GM13977 (cell line): ENCODE results near the gene MBD6.

Source experiments
- DNase-seq: peaks from one replicate; pipeline ENCODE4 v3.0.0; 2012; ENCODE audit warnings: low spot score
- in situ Hi-C: fragments of 300-500 bp; cut with MboI; formaldehyde crosslinking; loops from one replicate; pipeline ENCODE4 v1.12.0; 2022; ENCODE audit warnings: low sequenced_read_pairs, low pct_unique_long_range_greater_than_20kb, mixed read lengths, inconsistent platforms; ENCODE audit not compliant: unreplicated experiment
- TF ChIP-seq, protein P1 (sequence below): IDR thresholded peaks from 2 replicates; pipeline ENCODE4 v1.5.1; 2012; ENCODE audit warnings: mild to moderate bottlenecking, control low read depth; ENCODE audit not compliant: insufficient read depth; ENCODE audit errors: extremely low read depth, missing control alignments

MBD6 gene

DNA sequence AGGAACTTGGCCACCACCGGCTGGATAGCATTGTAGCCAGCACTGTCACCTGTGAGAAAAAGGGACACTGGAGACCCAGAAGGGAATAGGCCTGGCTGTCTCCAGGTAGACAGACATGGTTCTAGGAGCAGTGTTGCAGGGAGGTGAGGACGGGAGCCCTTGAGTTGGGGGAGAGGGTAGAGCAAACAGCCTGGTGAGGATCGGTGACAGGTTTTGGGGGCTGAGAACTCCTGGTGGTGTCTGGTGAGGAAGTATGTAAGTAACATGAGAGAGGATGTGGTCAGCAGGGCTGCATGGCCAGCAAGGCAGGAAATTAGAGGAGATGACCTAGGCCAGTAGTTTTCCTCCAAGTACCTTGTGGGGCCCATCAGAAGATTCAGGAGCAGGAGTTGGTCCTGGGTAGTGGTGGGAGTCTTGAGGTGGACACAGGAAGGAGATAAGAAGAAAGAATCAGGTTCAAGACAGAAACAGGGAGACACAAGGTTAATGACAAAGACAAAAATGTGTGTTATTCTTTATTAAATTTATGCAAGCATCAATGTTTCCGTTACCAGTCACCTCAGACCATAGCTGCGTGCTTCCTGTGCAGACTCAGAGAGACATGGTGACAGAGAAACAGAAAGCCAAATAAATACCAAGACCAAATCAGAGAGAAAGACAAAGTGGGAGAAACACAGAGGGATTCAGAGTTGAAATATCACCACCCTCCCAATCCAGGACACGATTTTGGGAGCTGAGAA lies 43.1 kb upstream of the MBD6 start, which contains the start of gene ARHGAP9:
TSS of gene ARHGAP9 (minus strand) at position 491 of the 740 bp plus-strand sequence. CDS start at position 31, 460 bp downstream.
- DNase-seq, result peak; percentile 76
- in situ Hi-C loops, result no loop called here
- TF ChIP-seq, protein P1, sequence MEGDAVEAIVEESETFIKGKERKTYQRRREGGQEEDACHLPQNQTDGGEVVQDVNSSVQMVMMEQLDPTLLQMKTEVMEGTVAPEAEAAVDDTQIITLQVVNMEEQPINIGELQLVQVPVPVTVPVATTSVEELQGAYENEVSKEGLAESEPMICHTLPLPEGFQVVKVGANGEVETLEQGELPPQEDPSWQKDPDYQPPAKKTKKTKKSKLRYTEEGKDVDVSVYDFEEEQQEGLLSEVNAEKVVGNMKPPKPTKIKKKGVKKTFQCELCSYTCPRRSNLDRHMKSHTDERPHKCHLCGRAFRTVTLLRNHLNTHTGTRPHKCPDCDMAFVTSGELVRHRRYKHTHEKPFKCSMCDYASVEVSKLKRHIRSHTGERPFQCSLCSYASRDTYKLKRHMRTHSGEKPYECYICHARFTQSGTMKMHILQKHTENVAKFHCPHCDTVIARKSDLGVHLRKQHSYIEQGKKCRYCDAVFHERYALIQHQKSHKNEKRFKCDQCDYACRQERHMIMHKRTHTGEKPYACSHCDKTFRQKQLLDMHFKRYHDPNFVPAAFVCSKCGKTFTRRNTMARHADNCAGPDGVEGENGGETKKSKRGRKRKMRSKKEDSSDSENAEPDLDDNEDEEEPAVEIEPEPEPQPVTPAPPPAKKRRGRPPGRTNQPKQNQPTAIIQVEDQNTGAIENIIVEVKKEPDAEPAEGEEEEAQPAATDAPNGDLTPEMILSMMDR, result no peak

DNA sequence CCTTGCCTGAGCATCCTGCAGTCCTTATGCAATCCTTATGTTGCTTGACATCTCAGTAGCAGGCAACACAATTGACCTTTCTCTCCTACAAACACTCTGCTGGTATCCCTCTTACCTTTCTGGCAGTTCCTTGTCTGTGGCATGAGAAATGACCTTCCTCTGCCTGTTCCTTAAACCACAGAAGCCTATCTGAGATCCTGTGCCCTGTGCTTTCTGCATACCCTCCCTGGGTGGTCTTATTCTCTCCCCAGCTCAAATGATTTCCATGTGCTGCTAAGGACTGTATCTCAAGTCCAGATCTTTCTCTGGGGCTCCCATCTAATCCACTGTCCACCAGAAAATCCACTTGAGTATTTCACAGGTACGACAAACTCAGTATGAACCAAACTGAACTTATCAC lies 41.0 kb upstream of the MBD6 start:
- no peak for DNase-seq
- TF ChIP-seq, protein P1, result no peak
- in situ Hi-C loops, result no loop called here

DNA sequence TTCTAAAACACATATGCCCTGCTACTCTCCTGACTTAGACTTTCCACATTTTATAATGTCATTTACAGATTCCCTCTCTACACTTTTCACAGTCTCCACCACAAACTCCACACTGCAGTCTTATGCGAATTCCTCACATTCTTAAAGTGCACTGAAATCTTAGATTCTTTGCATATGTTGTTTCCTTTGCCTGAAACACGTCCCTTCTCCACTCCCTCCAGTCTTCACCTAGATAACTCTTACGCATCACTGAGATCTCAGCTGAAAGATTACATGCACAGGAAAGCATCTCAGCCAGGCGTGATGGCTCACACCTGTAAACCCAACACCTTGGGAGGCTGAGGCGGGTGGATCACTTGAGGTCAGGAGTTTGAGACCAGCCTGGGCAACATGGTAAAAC lies 39.2 kb upstream of the MBD6 start:
- DNase-seq, result no peak
- TF ChIP-seq, protein P1, result no peak
- in situ Hi-C loops, result no loop called here

DNA sequence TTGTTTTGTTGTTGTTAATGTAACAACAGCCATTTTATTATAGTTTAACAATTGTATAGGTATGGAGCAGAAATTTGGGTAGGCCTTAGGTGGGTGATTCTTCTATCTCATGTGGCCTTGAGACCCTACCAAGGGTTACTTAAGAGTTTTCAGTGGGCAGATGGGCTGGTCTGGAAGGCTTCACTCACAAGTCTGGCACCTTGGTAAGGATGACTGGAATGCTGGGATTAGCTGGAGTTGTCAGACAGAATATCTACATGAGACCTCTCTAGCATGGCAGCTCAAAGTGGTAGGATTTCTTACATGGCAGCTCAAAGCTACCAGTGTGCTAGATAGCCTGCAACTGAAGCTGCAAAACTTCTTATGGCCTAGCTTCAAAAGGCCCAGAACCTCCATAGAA lies 36.9 kb upstream of the MBD6 start:
- in situ Hi-C loops, result no loop called here
- no peak for DNase-seq
- TF ChIP-seq, protein P1, result no peak

DNA sequence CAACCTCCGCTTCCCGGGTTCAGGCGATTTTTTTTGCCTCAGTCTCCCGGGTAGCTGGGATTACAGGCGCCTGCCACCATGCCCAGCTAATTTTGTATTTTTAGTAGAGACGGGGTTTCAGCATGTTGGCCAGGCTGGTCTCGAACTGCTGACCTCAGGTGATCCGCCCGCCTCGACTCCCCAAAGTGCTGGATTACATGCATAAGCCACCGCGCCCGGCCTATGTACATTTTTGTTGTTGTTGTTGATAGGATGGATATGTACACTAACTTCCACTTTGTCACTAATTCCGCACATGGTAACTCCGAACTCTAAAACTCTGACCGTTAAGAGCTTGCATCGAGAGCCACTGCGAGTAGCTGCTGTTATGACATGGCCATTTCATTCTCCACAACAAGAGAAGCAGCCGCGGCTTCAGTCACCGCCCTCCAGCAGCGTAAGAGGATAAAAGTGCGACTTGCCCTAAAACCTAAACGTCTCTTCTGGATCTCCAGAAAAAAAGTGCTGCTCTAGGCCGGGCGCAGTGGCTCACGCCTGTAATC lies 35.5 kb upstream of the MBD6 start:
- DNase-seq, result no peak
- in situ Hi-C loops, result no loop called here
- TF ChIP-seq, protein P1, result no peak

DNA sequence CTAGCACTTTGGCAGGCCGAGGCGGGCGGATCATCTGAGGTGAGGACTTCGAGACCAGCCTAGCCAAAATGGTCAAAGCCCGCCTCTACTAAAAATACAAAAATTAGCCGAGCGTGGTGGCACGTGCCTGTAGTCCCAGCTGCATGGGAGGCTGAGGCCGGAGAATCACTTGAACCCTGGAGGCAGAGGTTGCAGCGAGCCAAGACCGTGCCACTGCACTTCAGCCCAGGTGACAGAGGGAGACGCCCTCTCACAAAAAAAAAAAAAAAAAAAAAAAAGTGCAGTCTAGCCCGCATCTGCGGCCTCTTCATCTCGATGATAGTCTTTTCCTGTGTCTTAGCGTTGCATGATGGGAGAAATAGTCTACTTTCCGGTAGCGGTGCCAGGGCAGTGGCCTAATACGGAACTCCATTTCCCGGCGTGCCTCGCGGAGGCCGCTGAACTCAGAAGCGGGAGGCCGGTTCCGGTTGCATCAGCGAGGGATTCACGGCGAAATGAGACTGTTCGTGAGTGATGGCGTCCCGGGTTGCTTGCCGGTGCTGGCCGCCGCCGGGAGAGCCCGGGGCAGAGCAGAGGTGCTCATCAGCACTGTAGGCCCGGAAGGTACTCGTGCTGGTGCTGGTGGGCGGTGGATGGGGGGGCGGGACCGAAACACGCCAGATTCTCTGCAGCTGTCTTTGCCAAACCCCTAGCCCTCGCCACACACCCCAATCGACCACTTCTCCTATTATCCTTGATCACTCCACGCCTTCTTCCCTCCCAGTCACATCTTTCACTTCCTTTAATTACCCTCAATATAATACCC lies 34.8 kb upstream of the MBD6 start, which contains the start of gene MARS1:
TSS of gene MARS1 (plus strand) at position 472 of the 805 bp plus-strand sequence. CDS start at position 495, 23 bp downstream.
- in situ Hi-C loops, result no loop called here
- peak; percentile 94 for DNase-seq
- TF ChIP-seq, protein P1, result peak; percentile 33
